ENCODE data around the gene KRTAP5-2.

Gene KRTAP5-2

DNA sequence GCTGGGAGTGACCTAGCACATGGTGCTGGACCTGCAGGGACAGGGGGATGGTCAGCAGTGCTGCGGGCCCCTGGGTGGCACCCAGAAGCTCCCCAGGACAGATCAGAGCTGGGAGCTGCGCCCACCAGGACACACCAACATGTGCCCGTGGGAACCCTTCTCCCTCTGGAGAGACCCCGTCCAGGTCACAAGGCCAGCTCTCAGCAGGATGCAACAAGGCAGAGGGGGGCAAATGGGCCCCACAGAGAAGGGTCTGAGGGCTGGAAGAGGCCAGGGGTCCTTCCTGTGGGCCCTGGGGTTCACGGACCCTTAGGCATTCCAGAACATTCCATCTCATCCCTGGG lies 32.2 kb downstream of the KRTAP5-2 start:
- no peak for DNase-seq (ENCODE audit: low spot score)
- TF ChIP-seq, protein P1, sequence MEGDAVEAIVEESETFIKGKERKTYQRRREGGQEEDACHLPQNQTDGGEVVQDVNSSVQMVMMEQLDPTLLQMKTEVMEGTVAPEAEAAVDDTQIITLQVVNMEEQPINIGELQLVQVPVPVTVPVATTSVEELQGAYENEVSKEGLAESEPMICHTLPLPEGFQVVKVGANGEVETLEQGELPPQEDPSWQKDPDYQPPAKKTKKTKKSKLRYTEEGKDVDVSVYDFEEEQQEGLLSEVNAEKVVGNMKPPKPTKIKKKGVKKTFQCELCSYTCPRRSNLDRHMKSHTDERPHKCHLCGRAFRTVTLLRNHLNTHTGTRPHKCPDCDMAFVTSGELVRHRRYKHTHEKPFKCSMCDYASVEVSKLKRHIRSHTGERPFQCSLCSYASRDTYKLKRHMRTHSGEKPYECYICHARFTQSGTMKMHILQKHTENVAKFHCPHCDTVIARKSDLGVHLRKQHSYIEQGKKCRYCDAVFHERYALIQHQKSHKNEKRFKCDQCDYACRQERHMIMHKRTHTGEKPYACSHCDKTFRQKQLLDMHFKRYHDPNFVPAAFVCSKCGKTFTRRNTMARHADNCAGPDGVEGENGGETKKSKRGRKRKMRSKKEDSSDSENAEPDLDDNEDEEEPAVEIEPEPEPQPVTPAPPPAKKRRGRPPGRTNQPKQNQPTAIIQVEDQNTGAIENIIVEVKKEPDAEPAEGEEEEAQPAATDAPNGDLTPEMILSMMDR (IDR thresholded peaks at IDR 0.05; ENCODE audit: borderline replicate concordance, control extremely low read depth, extremely low read depth, insufficient read depth, missing control alignments) = no peak
- in situ Hi-C loops (cut with MboI; ENCODE audit: low sequenced_read_pairs, unreplicated experiment) = no loop called here

DNA sequence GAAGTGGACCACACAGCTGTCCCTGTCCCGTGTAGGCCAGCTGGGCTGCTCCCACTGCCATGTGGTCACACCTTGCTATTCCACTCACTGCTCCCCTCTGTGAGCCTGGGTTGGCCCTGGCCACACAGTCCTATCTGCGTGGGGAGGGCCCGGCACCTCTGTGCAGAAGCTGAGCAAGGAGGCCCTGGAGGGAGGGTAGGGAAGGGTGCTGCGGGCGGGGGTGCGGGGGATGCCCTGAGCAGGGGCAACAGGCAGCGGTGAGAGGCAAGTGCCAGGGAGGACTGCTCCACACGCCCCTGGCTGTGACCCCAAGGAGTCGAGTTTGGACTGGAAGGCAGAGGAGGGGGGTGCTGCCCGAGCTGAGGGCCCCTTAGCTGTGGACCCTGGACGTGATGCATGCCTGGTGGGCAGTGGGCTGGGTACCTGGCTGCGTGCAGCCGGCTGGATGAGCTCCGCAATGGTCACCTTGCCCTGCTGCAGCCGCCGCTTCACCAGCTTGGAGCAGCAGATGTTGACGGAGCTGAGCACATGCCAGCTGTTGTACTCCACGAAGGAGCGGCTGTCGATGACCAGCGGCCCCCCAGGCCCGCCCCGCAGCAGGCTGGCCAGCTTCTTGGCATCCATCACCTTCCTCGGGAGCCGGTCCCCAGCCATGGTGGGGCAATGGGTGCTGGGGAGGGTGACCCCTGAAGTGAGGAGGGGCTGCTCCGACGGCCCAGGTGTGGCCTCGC lies 32.8 kb downstream of the KRTAP5-2 start:
- in situ Hi-C loops (cut with MboI; ENCODE audit: low sequenced_read_pairs, unreplicated experiment) = no loop called here
- TF ChIP-seq, protein P1 (IDR thresholded peaks at IDR 0.05; ENCODE audit: borderline replicate concordance, control extremely low read depth, extremely low read depth, insufficient read depth, missing control alignments) = no peak
- no peak for DNase-seq (ENCODE audit: low spot score)

DNA sequence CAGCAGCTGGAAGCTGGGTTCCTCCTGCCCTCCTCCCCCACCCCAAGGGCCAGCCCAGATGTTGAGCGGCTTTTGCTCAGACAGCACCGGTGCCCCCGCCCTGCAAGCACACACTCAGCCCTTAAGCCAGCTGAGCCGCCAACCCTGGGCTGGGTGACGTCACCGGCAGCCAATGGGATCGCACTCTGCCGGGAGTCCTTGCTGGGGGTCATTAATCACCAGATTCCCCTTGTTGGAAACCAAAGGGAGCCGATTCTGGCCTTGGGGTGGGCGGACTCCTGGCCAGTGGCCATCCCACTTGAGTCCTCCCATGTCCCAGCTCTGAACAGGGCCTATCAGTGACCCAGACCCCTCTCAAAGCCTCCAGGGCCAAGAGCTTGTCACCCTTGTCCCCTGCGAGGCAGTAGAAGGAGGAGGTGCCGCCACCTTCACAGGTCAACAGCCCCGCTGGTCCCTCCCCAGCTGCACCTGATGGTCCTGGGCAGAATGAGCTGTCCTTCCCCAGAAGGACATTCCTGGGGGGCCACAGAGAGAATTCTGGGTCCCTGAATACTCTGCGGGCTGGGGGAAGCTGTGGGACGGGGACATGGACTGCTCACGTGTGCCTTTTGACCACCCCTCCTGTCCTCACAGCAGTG lies 33.4 kb downstream of the KRTAP5-2 start:
- in situ Hi-C loops (cut with MboI; ENCODE audit: low sequenced_read_pairs, unreplicated experiment) = no loop called here
- DNase-seq (ENCODE audit: low spot score) = no peak
- TF ChIP-seq, protein P1 (IDR thresholded peaks at IDR 0.05; ENCODE audit: borderline replicate concordance, control extremely low read depth, extremely low read depth, insufficient read depth, missing control alignments) = no peak

DNA sequence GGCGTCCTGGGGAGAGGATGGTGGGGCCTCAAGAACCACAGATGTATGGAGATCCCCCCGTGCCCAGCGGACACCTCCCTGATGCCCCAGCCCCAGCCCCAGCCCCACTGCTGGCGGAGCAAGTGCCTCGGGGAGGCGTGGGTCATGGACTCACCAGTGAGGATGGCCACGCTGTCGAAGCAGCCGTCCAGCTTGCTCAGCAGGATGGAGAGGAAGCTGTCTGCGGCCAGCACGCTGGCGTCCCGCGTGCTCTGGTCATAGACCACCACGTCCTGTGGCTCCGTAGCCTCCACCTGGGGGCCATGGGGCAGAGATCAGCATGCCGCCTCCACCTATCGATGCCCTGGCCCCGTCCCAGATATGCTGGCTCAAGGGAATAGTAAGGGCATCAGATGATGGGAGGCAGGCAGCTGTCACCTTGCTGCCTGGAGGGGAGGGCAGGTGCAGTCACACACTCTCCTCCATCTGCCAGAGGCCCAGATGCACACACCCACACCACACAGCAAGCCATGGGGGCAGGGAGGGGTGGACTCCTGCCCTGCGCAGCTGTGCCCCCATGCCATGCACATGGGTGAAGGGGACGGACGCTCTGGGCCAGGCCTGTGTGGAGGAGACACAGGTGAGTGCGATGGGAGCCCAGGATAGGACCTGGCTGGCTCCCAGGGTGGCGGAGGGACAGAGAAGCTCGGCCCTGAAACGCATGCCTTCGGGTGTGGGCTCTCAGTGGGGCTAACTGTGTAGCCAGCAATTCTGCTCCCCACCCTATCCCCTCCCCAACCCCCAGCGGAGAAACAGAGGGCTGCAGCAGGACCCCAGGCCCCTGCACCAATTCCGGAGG lies 34.2 kb downstream of the KRTAP5-2 start:
- TF ChIP-seq, protein P1 (IDR thresholded peaks at IDR 0.05; ENCODE audit: borderline replicate concordance, control extremely low read depth, extremely low read depth, insufficient read depth, missing control alignments) = no peak
- in situ Hi-C loops (cut with MboI; ENCODE audit: low sequenced_read_pairs, unreplicated experiment) = no loop called here
- no peak for DNase-seq (ENCODE audit: low spot score)

DNA sequence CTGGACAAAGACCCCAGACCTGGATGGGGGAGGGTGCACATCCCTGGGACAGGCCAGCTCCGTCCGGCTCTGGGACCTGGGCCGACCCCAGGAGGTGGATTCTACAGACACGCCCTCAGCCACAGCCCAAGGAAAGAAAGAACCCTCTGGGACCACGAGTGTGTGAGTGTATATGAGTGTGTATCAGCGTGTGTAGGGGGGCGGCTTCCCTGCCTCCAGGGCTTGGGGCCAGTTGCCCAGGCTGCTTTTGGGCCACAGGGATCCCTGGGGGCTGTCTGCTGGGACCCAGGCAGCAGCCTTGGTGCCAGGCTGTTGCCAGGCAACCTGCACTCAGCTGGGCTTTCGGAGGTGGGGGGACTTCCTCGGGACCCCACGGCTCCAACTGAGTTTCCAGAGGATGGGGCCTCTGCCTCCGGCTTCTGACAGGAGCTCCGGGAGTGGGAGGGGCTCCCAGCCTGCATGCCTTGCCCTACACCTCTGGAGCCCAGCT lies 34.9 kb downstream of the KRTAP5-2 start:
- DNase-seq (ENCODE audit: low spot score) = no peak
- TF ChIP-seq, protein P1 (IDR thresholded peaks at IDR 0.05; ENCODE audit: borderline replicate concordance, control extremely low read depth, extremely low read depth, insufficient read depth, missing control alignments) = no peak
- in situ Hi-C loops (cut with MboI; ENCODE audit: low sequenced_read_pairs, unreplicated experiment) = no loop called here

DNA sequence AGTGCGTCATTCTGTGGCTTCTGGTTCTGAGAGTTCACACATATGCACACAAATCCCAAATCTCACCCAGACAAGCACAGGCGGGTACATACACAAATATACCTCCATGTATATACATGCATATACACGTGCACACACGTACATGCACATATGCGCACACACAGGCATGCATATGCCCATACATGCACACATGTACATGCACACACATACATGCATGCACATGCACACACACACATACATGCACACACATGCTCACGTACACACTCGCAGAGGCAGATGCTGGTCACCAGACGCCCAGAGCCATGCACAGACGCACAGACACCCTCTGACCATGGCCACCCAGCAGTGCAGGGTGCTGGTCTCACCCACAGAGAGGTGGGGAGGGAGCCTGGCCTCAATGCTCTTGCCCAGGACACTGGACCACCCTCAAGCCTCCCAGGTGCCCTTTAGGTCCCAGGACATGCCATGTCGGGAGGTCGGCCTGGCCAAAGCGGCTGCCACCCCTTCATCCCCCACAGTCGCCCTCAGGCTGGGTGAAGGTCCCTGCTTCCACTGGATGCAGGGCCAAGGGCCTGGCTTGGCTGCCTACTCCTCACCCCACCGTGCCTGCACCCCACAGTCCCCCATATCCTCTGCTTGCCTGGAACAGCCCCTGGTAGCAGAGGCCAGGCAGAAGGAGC lies 35.5 kb downstream of the KRTAP5-2 start:
- TF ChIP-seq, protein P1 (IDR thresholded peaks at IDR 0.05; ENCODE audit: borderline replicate concordance, control extremely low read depth, extremely low read depth, insufficient read depth, missing control alignments) = no peak
- no peak for DNase-seq (ENCODE audit: low spot score)
- in situ Hi-C loops (cut with MboI; ENCODE audit: low sequenced_read_pairs, unreplicated experiment) = no loop called here
